Measurements from ENCODE around the gene SNAPC4. TPM values are rescaled to one million over a fixed set of nuclear protein-coding genes. Genes with fewer than 3 reads are reported as not detected.

SNAPC4 gene
- total RNA-seq, 4 donors from 2014 or later = 5.9 to 9.9 (median 9.6) TPM

GRCh38 chr9:136379401-136379800 lies 20.6 kb downstream of the SNAPC4 start:
- intact Hi-C loops (cut with DNase I; ENCODE audit: low total_unique reads) = no loop called here
- DNase-seq (ENCODE audit: low spot score in 2 of 2) = no peak
- TF ChIP-seq CTCF (IDR thresholded peaks at IDR 0.05) = no peak
- TF ChIP-seq POLR2A (IDR thresholded peaks at IDR 0.05) = no peak
- 82 to 93% methylated on average over 5 to 7 of the region's 11 CpGs for WGBS, 2 donors
- no peak overlapping the region for H3K4me3 ChIP-seq (ENCODE audit: low read depth, poor library complexity, severe bottlenecking)

- intact Hi-C loops (cut with DNase I; ENCODE audit: low total_unique reads) = no loop called here
- TF ChIP-seq CTCF (IDR thresholded peaks at IDR 0.05) = no peak
- no peak for TF ChIP-seq POLR2A (IDR thresholded peaks at IDR 0.05)
- 83 to 89% methylated on average over 13 to 16 of the region's 18 CpGs for WGBS, 2 donors
Measured at GRCh38 chr9:136379003-136379287, 21.0 kb downstream of the SNAPC4 start.

GRCh38 chr9:136378170-136379002 lies 21.6 kb downstream of the SNAPC4 start:
- intact Hi-C loops (cut with DNase I; ENCODE audit: low total_unique reads) = no loop called here
- H3K4me3 ChIP-seq (ENCODE audit: low read depth, poor library complexity, severe bottlenecking) = no peak overlapping the region
- TF ChIP-seq POLR2A (IDR thresholded peaks at IDR 0.05) (no peak), CTCF (IDR thresholded peaks at IDR 0.05) (no peak)
- WGBS, 2 donors = 86 to 89% methylated on average over 17 to 23 of the region's 28 CpGs
- no peak for DNase-seq (ENCODE audit: low spot score in 2 of 2)

More at GRCh38 chr9:136379003-136379287, 21.0 kb downstream of the SNAPC4 start:
- DNase-seq (ENCODE audit: low spot score in 2 of 2) = no peak
- no peak overlapping the region for H3K4me3 ChIP-seq (ENCODE audit: low read depth, poor library complexity, severe bottlenecking)

- WGBS, 2 donors = 78 to 79% methylated on average over 24 to 26 of the region's 32 CpGs
- TF ChIP-seq POLR2A (IDR thresholded peaks at IDR 0.05) = no peak
- no peak for TF ChIP-seq CTCF (IDR thresholded peaks at IDR 0.05)
- intact Hi-C loops (cut with DNase I; ENCODE audit: low total_unique reads) = no loop called here
- no peak overlapping the region for H3K4me3 ChIP-seq (ENCODE audit: low read depth, poor library complexity, severe bottlenecking)
- no peak for DNase-seq (ENCODE audit: low spot score in 2 of 2)
Measured at GRCh38 chr9:136377341-136378169, 22.4 kb downstream of the SNAPC4 start.

GRCh38 chr9:136376457-136376856 lies 23.5 kb downstream of the SNAPC4 start:
- no peak for DNase-seq (ENCODE audit: low spot score in 2 of 2)
- TF ChIP-seq CTCF (IDR thresholded peaks at IDR 0.05) (no peak), POLR2A (IDR thresholded peaks at IDR 0.05) (no peak)
- intact Hi-C loops (cut with DNase I; ENCODE audit: low total_unique reads) = no loop called here
- 56 to 77% methylated on average over 6 to 8 of the region's 8 CpGs for WGBS, 2 donors
- no peak overlapping the region for H3K4me3 ChIP-seq (ENCODE audit: low read depth, poor library complexity, severe bottlenecking)
